Panc1 (cell line): ENCODE measurements around the gene TBX20. TPM values are rescaled to one million over a fixed set of nuclear protein-coding genes. Genes with fewer than 3 reads are reported as not detected.
"Not testable (repeated sequence)": the region's sequence is repeated elsewhere in the genome, so short reads cannot be mapped to it uniquely, and the experiment has no call there.

ENCODE experiments used
- ATAC-seq: fragments of 200-7000 bp; cut with Tn5 transposase; 2 replicates; pipeline ENCODE4 v1.9.1; 2020; ENCODE audit warnings: mild to moderate bottlenecking, moderate library complexity
- BruUV-seq: library from RNA; stranded (reverse); fragments of 400-500 nt; replicated peaks from 2 replicates; lab custom pipeline; 2021; lab: Mats Ljungman, UMichigan
- CTCF ChIA-PET: fragments of 300-600 bp; sonication (Branson Sonifier 250); formaldehyde crosslinking; loops from one replicate; lab custom pipeline; 2022; ENCODE audit warnings: antibody characterized with exemption; lab: Charles Lee
- POLR2A ChIA-PET: fragments of 300-600 bp; sonication (Branson Sonifier 250); formaldehyde crosslinking; loops from one replicate; lab custom pipeline; 2022; ENCODE audit warnings: antibody characterized with exemption; lab: Charles Lee
- DNase-seq: peaks from one replicate; pipeline ENCODE4 v3.0.0-alpha.2; 2010; ENCODE audit warnings: low read depth, low spot score
- H3K27ac ChIP-seq: 2 replicates; pipeline ENCODE4 v1.5.1; 2011; ENCODE audit warnings: mild to moderate bottlenecking, low read length, inconsistent platforms
- H3K27me3 ChIP-seq: fragments of 200-500 bp; sonication (Bioruptor generic); 2 replicates; pipeline ENCODE4 v1.6.0; 2014; ENCODE audit warnings: low read length, inconsistent platforms; ENCODE audit not compliant: control insufficient read depth, insufficient read depth
- H3K36me3 ChIP-seq: fragments of 200-500 bp; sonication (Bioruptor generic); 2 replicates; pipeline ENCODE4 v1.5.1; 2014; ENCODE audit warnings: inconsistent platforms, mild to moderate bottlenecking, low read length, moderate library complexity; ENCODE audit not compliant: control insufficient read depth, insufficient read depth
- H3K4me1 ChIP-seq: 2 replicates; pipeline ENCODE4 v1.5.1; 2011; ENCODE audit warnings: inconsistent platforms, mild to moderate bottlenecking, low read length, moderate library complexity; ENCODE audit not compliant: control insufficient read depth, insufficient read depth
- H3K4me3 ChIP-seq, 2 experiments: 2 replicates each; pipeline ENCODE4 v1.5.1; 2011 to 2012; ENCODE audit warnings: low read depth in 2 of 2, low read length in 2 of 2, mild to moderate bottlenecking in 2 of 2, inconsistent platforms in 1 of 2, moderate library complexity in 1 of 2
- H3K9me3 ChIP-seq: fragments of 200-500 bp; sonication (Bioruptor generic); 2 replicates; pipeline ENCODE4 v1.5.1; 2014; ENCODE audit warnings: low read depth, mild to moderate bottlenecking, inconsistent platforms, low read length, moderate library complexity; ENCODE audit not compliant: control insufficient read depth, insufficient read depth
- POLR2AphosphoS5 ChIP-seq: IDR thresholded peaks from 2 replicates; pipeline ENCODE4 v1.6.1; 2012; ENCODE audit warnings: mild to moderate bottlenecking, low read depth, low read length, moderate library complexity
- SIN3A ChIP-seq: IDR thresholded peaks from 2 replicates; pipeline ENCODE4 v1.6.1; 2012; ENCODE audit warnings: low read depth, mild to moderate bottlenecking, low read length, moderate library complexity, borderline replicate concordance; ENCODE audit not compliant: insufficient read depth
- TCF7L2 ChIP-seq: IDR thresholded peaks from 2 replicates; pipeline ENCODE4 v1.6.1; 2011; ENCODE audit warnings: mild to moderate bottlenecking, low read depth, low read length, inconsistent platforms
- in situ Hi-C: cut with HindIII; loops from 2 replicates; pipeline ENCODE4 v1.10.0; 2016; ENCODE audit warnings: low sequenced_read_pairs, low pct_unique_long_range_greater_than_20kb
- intact Hi-C: fragments of 100-400 bp; cut with micrococcal nuclease; formaldehyde crosslinking; loops from one replicate; pipeline ENCODE4 v1.10.0; 2022; ENCODE audit not compliant: unreplicated experiment
- total RNA-seq: library from RNA; stranded (reverse); gene quantifications from one replicate; pipeline ENCODE4 v1.2.1, GENCODE V29; 2021; ENCODE audit not compliant: unreplicated experiment
- TF ChIP-seq, protein P1 (sequence below), 2 experiments: IDR thresholded peaks; 2 replicates each; pipeline ENCODE4 v1.6.1; 2011 to 2012; ENCODE audit warnings: low read depth in 2 of 2, control low read depth in 1 of 2, low read length in 1 of 2, mild to moderate bottlenecking in 1 of 2, moderate library complexity in 1 of 2; ENCODE audit not compliant: insufficient read depth in 1 of 2

The TBX20 gene
- total RNA-seq, 1 experiment from 2014 or later, result not detected

GRCh38 chr7:35232994-35233393, 20.9 kb downstream of the TBX20 start:
- DNase-seq (no peak), ATAC-seq (no peak)
- intact Hi-C loops (no loop called here), in situ Hi-C loops (no loop called here)
- ChIA-PET CTCF (no interaction called here), POLR2A (no interaction called here)
- Histone ChIP-seq H3K4me3 (no peak overlapping the region), H3K27ac (no peak overlapping the region), H3K4me1 (no peaks in the 10 kb centered on the region), H3K36me3 (no peaks in the 10 kb centered on the region), H3K27me3 (no peaks in the 10 kb centered on the region), H3K9me3 (no peaks in the 10 kb centered on the region)
- TF ChIP-seq TCF7L2 (no peak), SIN3A (no peak), POLR2AphosphoS5 (no peak)
- TF ChIP-seq, protein P1, sequence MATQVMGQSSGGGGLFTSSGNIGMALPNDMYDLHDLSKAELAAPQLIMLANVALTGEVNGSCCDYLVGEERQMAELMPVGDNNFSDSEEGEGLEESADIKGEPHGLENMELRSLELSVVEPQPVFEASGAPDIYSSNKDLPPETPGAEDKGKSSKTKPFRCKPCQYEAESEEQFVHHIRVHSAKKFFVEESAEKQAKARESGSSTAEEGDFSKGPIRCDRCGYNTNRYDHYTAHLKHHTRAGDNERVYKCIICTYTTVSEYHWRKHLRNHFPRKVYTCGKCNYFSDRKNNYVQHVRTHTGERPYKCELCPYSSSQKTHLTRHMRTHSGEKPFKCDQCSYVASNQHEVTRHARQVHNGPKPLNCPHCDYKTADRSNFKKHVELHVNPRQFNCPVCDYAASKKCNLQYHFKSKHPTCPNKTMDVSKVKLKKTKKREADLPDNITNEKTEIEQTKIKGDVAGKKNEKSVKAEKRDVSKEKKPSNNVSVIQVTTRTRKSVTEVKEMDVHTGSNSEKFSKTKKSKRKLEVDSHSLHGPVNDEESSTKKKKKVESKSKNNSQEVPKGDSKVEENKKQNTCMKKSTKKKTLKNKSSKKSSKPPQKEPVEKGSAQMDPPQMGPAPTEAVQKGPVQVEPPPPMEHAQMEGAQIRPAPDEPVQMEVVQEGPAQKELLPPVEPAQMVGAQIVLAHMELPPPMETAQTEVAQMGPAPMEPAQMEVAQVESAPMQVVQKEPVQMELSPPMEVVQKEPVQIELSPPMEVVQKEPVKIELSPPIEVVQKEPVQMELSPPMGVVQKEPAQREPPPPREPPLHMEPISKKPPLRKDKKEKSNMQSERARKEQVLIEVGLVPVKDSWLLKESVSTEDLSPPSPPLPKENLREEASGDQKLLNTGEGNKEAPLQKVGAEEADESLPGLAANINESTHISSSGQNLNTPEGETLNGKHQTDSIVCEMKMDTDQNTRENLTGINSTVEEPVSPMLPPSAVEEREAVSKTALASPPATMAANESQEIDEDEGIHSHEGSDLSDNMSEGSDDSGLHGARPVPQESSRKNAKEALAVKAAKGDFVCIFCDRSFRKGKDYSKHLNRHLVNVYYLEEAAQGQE (IDR thresholded peaks at IDR 0.05; ENCODE audit: insufficient read depth in 1 of 2, low read depth in 2 of 2, low read length in 1 of 2), result no peak
- BruUV-seq, result no TSS peak

GRCh38 chr7:35231221-35231620, 22.7 kb downstream of the TBX20 start:
- H3K27me3 ChIP-seq, POLR2A ChIA-PET, DNase-seq, H3K36me3 ChIP-seq, H3K4me3 ChIP-seq, H3K27ac ChIP-seq, CTCF ChIA-PET, in situ Hi-C loops, BruUV-seq, H3K9me3 ChIP-seq, intact Hi-C loops, ATAC-seq, H3K4me1 ChIP-seq: not testable (repeated sequence)

DNA sequence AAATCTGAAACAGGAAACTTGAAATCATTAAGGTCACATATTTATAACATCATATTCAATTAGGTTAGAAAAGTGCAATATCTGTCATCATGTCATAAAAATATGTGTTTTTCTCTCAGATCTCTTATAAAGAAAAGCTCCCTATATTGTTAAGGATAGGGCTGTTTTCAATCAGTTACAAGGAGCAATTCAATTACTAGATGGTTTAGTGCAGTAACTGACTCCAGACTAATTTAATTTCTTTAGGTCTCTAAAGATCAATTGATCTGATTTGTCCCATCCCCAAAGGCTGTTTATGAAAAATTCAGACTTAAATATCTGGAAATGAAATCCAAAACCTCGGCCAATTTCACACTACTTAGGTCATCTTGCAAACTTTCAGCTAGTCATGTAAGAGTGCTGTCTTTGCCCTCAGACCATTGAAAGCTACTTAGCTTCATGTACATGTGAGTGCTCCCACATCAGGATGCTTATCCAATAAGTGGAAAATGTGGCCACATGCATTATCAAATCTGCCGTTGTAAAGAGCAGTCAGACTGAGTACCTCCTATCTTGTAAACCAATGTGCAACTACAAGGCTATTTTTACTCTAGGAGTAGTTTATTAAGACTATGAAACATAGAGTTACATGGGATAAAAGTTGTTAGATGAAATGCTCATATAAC, 24.7 kb downstream of the TBX20 start:
- BruUV-seq, CTCF ChIA-PET, H3K9me3 ChIP-seq, in situ Hi-C loops, H3K4me3 ChIP-seq, H3K27ac ChIP-seq, H3K27me3 ChIP-seq, POLR2A ChIA-PET, H3K36me3 ChIP-seq, DNase-seq, H3K4me1 ChIP-seq, ATAC-seq, intact Hi-C loops: not testable (repeated sequence)

GRCh38 chr7:35228496-35229051, 25.3 kb downstream of the TBX20 start:
- CTCF ChIA-PET, intact Hi-C loops, H3K9me3 ChIP-seq, BruUV-seq, H3K4me1 ChIP-seq, H3K27ac ChIP-seq, ATAC-seq, H3K27me3 ChIP-seq, H3K4me3 ChIP-seq, H3K36me3 ChIP-seq, in situ Hi-C loops, POLR2A ChIA-PET, DNase-seq: not testable (repeated sequence)

- H3K9me3 ChIP-seq, H3K4me3 ChIP-seq, in situ Hi-C loops, BruUV-seq, H3K27me3 ChIP-seq, intact Hi-C loops, CTCF ChIA-PET, H3K36me3 ChIP-seq, ATAC-seq, POLR2A ChIA-PET, H3K4me1 ChIP-seq, H3K27ac ChIP-seq: not testable (repeated sequence)
- DNase-seq, result peak; percentile 8
These were observed 26.5 kb downstream of the TBX20 start for GRCh38 chr7:35227438-35227837.

DNA sequence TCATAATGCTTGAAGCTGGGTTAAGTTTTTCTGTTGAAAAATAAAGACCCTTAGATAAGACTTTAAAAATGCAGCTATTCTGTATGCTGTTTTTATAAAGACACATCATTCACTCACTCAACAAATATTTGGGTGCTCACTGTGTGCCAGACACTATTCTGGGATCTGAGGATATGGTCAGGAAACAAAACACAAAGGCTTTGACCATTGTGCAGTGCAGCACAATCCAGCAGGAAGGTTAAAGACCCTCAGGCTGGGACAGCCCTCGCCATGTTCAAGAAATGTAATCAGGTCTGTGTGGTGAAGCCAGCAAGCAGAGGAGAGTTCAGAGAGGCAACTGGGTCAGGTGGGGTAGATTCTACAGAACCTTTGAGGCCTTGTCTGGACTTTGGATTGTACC, 31.5 kb downstream of the TBX20 start:
- H3K27ac ChIP-seq, ATAC-seq, DNase-seq, H3K9me3 ChIP-seq, CTCF ChIA-PET, H3K36me3 ChIP-seq, H3K4me1 ChIP-seq, in situ Hi-C loops, H3K4me3 ChIP-seq, POLR2A ChIA-PET, intact Hi-C loops, BruUV-seq, H3K27me3 ChIP-seq: not testable (repeated sequence)
